ENCODE results near the gene SPDYE3. TPM values are rescaled to one million over a fixed set of nuclear protein-coding genes. Genes with fewer than 3 reads are reported as not detected.
"Not testable (repeated sequence)": the region's sequence is repeated elsewhere in the genome, so short reads cannot be mapped to it uniquely, and the experiment has no call there.

SPDYE3 gene
- total and polyA plus RNA-seq, 12 donors, result 0.16 TPM; not detected in 11

GRCh38 chr7:100267648-100268047 lies 39.9 kb upstream of the SPDYE3 start:
- H3K36me3 ChIP-seq (replicated peaks in 1 of 2), result no peaks in the 10 kb centered on the region
- H3K4me3 ChIP-seq, result no peak overlapping the region
- no peaks in the 10 kb centered on the region for H3K9me3 ChIP-seq (replicated peaks in 1 of 3)
- H3K27me3 ChIP-seq, result no peaks in the 10 kb centered on the region
- intact Hi-C loops (cut with DNase I), result no loop called here
- no peak for TF ChIP-seq POLR2A (IDR thresholded peaks at IDR 0.05)
- no peak for DNase-seq
- peaks cover 11 to 21% of the 10 kb centered on the region in 2 donors for H3K4me1 ChIP-seq (replicated peaks in 1 of 2)
- 85 to 95% (median 88%) methylated on average over 5 to 6 of the region's 6 CpGs for WGBS, 4 donors
- no peak overlapping the region for H3K27ac ChIP-seq

- H3K4me3 ChIP-seq; H3K27ac ChIP-seq; H3K9me3 ChIP-seq (replicated peaks in 1 of 3); DNase-seq; H3K27me3 ChIP-seq; intact Hi-C loops (cut with DNase I); H3K36me3 ChIP-seq (replicated peaks in 1 of 2): not testable (repeated sequence)
- WGBS, 4 donors, result 91 to 95% (median 92%) methylated on average over 10 to 11 of the region's 11 CpGs
- H3K4me1 ChIP-seq (replicated peaks in 1 of 2), result peaks cover 11 to 21% of the 10 kb centered on the region in 2 donors
Observed at GRCh38 chr7:100268882-100269281, 38.6 kb upstream of the SPDYE3 start.

- H3K36me3 ChIP-seq (replicated peaks in 1 of 2); intact Hi-C loops (cut with DNase I); H3K9me3 ChIP-seq (replicated peaks in 1 of 3); H3K27me3 ChIP-seq: not testable (repeated sequence)
- DNase-seq, result peak; percentile 46 to 77 (median 74)
- H3K4me3 ChIP-seq, result peak overlapping the region in 1 of 4 donors; percentile 32
- 53 to 65% (median 61%) methylated on average over 11 to 14 of the region's 14 CpGs for WGBS, 4 donors
- H3K27ac ChIP-seq, result peak overlapping the region in 2 of 5 donors; percentile 50 to 70
- H3K4me1 ChIP-seq (replicated peaks in 1 of 2), result peaks cover 11 to 21% of the 10 kb centered on the region in 2 donors
Observed at GRCh38 chr7:100269306-100270045, 38.0 kb upstream of the SPDYE3 start.

DNA sequence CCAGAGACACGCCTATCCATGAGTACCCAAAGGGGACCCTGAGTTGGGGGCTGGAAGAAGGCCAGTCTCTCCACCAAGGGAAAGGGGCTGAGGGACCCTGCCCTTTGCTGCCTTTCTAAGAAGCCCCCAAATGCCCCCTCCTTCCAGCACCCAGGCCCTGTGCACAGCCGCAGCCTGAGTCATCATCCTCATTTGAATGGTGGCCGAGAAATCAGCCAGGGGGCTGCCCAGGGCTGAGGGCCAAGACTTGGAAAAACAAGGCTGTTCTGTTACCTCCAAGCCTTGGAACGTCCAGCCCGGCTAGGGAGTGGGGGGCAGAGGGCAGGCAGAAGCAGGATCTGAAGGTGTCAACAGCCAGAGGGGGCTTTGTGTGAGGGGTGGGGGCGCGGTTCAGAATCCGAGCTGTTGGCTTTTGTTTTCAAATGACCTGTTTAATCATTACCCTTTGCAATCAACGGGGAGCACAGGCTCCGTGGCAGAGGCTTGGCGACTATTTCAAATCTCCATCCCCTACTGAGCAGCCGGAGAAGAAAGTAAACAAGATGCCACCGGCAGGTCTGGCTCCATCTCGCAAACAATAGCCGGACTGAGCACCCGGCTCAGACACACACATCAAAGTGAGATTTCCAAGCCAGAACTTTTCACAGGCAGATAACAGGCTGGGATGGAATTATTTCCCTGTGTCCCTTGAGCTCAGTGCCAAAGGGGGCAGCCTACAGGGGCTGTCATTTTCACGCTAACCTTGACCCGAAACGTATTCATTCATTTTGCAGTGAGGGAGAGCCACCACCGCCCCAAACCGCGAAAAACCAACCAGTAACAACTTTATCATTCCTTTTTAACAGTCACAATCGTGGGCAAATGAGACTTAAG lies 37.2 kb upstream of the SPDYE3 start:
- H3K36me3 ChIP-seq (replicated peaks in 1 of 2); H3K9me3 ChIP-seq (replicated peaks in 1 of 3); H3K27me3 ChIP-seq; intact Hi-C loops (cut with DNase I): not testable (repeated sequence)
- peak in 5 of 7 donors; percentile 22 to 39 (median 33) for DNase-seq
- 19 to 37% (median 23%) methylated on average over 11 to 15 of the region's 23 CpGs for WGBS, 4 donors
- Histone ChIP-seq H3K27ac (peak overlapping the region in 2 of 5 donors; percentile 70 to 86), H3K4me1 (replicated peaks in 1 of 2) (peaks cover 11 to 21% of the 10 kb centered on the region in 2 donors), H3K4me3 (peak overlapping the region in 1 of 4 donors; percentile 95)

- H3K9me3 ChIP-seq (replicated peaks in 1 of 3), result not testable (repeated sequence)
- H3K27ac ChIP-seq, result peak overlapping the region in 2 of 5 donors; percentile 70 to 86
- 2 to 4% (median 3%) methylated on average over 20 to 29 of the region's 29 CpGs for WGBS, 4 donors
Observed at GRCh38 chr7:100270941-100271593, 36.4 kb upstream of the SPDYE3 start.

GRCh38 chr7:100271716-100272537 lies 35.6 kb upstream of the SPDYE3 start:
- no peaks in the 10 kb centered on the region for H3K9me3 ChIP-seq (replicated peaks in 1 of 3)
- no peaks in the 10 kb centered on the region for H3K27me3 ChIP-seq
- WGBS, 4 donors, result 0 to 3% (median 0%) methylated on average over 3 to 99 of the region's 101 CpGs
- peak overlapping the region in 2 of 4 donors; percentile 38 to 95 for H3K4me3 ChIP-seq
- peak; percentile 33 to 62 for TF ChIP-seq POLR2A (IDR thresholded peaks at IDR 0.05)
- TF ChIP-seq, protein P1, sequence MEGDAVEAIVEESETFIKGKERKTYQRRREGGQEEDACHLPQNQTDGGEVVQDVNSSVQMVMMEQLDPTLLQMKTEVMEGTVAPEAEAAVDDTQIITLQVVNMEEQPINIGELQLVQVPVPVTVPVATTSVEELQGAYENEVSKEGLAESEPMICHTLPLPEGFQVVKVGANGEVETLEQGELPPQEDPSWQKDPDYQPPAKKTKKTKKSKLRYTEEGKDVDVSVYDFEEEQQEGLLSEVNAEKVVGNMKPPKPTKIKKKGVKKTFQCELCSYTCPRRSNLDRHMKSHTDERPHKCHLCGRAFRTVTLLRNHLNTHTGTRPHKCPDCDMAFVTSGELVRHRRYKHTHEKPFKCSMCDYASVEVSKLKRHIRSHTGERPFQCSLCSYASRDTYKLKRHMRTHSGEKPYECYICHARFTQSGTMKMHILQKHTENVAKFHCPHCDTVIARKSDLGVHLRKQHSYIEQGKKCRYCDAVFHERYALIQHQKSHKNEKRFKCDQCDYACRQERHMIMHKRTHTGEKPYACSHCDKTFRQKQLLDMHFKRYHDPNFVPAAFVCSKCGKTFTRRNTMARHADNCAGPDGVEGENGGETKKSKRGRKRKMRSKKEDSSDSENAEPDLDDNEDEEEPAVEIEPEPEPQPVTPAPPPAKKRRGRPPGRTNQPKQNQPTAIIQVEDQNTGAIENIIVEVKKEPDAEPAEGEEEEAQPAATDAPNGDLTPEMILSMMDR (IDR thresholded peaks at IDR 0.05), result peak; percentile 6 to 71 (median 36)
- H3K36me3 ChIP-seq (replicated peaks in 1 of 2), result no peaks in the 10 kb centered on the region
- intact Hi-C loops (cut with DNase I), result no loop called here
- H3K27ac ChIP-seq, result peak overlapping the region in 3 of 5 donors; percentile 37 to 86 (median 70)
- DNase-seq, result peak; percentile 98 to 99 (median 98)
- peaks cover 11% of the 10 kb centered on the region in 2 donors for H3K4me1 ChIP-seq (replicated peaks in 1 of 2)

More at GRCh38 chr7:100270941-100271593, 36.4 kb upstream of the SPDYE3 start:
- DNase-seq, result peak in 3 of 7 donors; percentile 17 to 30 (median 26)
- Histone ChIP-seq H3K4me1 (replicated peaks in 1 of 2) (peaks cover 11 to 18% of the 10 kb centered on the region in 2 donors), H3K4me3 (peak overlapping the region in 2 of 4 donors; percentile 38 to 95)
- H3K27me3 ChIP-seq; H3K36me3 ChIP-seq (replicated peaks in 1 of 2); intact Hi-C loops (cut with DNase I): not testable (repeated sequence)
